Neural progenitor cell (in vitro differentiated cells): ENCODE measurements around the gene IGFLR1. TPM values are rescaled to one million over a fixed set of nuclear protein-coding genes. Genes with fewer than 3 reads are reported as not detected.

Experiments
- DNase-seq: peaks from one replicate; pipeline ENCODE4 v3.0.0-alpha.2; 2016; ENCODE audit warnings: low spot score
- H2AFZ ChIP-seq: fragments of 200-600 bp; sonication (generic); replicated peaks from 2 replicates; pipeline ENCODE4 v1.6.1; 2016; ENCODE audit warnings: antibody characterized with exemption
- H3F3A ChIP-seq: fragments of 200-600 bp; sonication (generic); 2 replicates; pipeline ENCODE4 v1.6.1; 2016; ENCODE audit warnings: antibody characterized with exemption, low read depth
- H3K27ac ChIP-seq: fragments of 200-600 bp; sonication (generic); 2 replicates; pipeline ENCODE4 v1.5.1; 2016; ENCODE audit warnings: mild to moderate bottlenecking
- H3K27me3 ChIP-seq: fragments of 200-600 bp; sonication (generic); 2 replicates; pipeline ENCODE4 v1.6.1; 2016; ENCODE audit warnings: mild to moderate bottlenecking, moderate library complexity
- H3K36me3 ChIP-seq: fragments of 200-600 bp; sonication (generic); 2 replicates; pipeline ENCODE4 v1.5.1; 2016
- H3K4me1 ChIP-seq: fragments of 200-600 bp; sonication (generic); 2 replicates; pipeline ENCODE4 v1.6.1; 2016; ENCODE audit warnings: mixed run types
- H3K4me2 ChIP-seq: fragments of 200-600 bp; sonication (generic); 2 replicates; pipeline ENCODE4 v1.6.1; 2016
- H3K4me3 ChIP-seq: fragments of 200-600 bp; sonication (generic); 2 replicates; pipeline ENCODE4 v1.5.1; 2016
- H3K79me2 ChIP-seq: fragments of 200-600 bp; sonication (generic); 2 replicates; pipeline ENCODE4 v1.6.1; 2016; ENCODE audit warnings: low read depth
- H3K9ac ChIP-seq: fragments of 200-600 bp; sonication (generic); 2 replicates; pipeline ENCODE4 v1.6.1; 2016
- H3K9me3 ChIP-seq: fragments of 200-600 bp; sonication (generic); 2 replicates; pipeline ENCODE4 v1.5.1; 2016; ENCODE audit warnings: low read depth
- H4K20me1 ChIP-seq: fragments of 200-600 bp; sonication (generic); 2 replicates; pipeline ENCODE4 v1.6.1; 2016; ENCODE audit warnings: low read depth
- H3K27ac Mint-ChIP-seq: 3 replicates; pipeline ENCODE4 v1.8.0; 2021; ENCODE audit warnings: mixed read lengths
- H3K27me3 Mint-ChIP-seq: 2 replicates; pipeline ENCODE4 v1.8.0; 2022; ENCODE audit warnings: low read depth, mild to moderate bottlenecking, inconsistent platforms, moderate library complexity, mixed read lengths; ENCODE audit not compliant: insufficient read depth
- H3K36me3 Mint-ChIP-seq: 3 replicates; pipeline ENCODE4 v1.8.0; 2021; ENCODE audit warnings: mixed read lengths
- H3K4me1 Mint-ChIP-seq: 3 replicates; pipeline ENCODE4 v1.8.0; 2021; ENCODE audit warnings: mixed read lengths
- H3K4me3 Mint-ChIP-seq: 3 replicates; pipeline ENCODE4 v1.8.0; 2021; ENCODE audit warnings: mild to moderate bottlenecking, moderate library complexity, mixed read lengths
- H3K9me3 Mint-ChIP-seq: 3 replicates; pipeline ENCODE4 v1.8.0; 2020; ENCODE audit warnings: mixed read lengths
- CTCF ChIP-seq: fragments of 200-600 bp; sonication (generic); IDR thresholded peaks from 2 replicates; pipeline ENCODE4 v1.5.1; 2017; ENCODE audit warnings: antibody characterized with exemption, mild to moderate bottlenecking
- EZH2 ChIP-seq: fragments of 200-600 bp; sonication (generic); IDR thresholded peaks from 2 replicates; pipeline ENCODE4 v1.6.1; 2017; ENCODE audit warnings: antibody characterized with exemption, mild to moderate bottlenecking, moderate library complexity
- EZH2phosphoT487 ChIP-seq: fragments of 200-600 bp; sonication (generic); IDR thresholded peaks from 2 replicates; pipeline ENCODE4 v1.6.1; 2017; ENCODE audit warnings: antibody characterized with exemption
- total RNA-seq: library from RNA; depleted of rRNA; stranded (reverse); fragments of >200 nt; gene quantifications from 2 replicates; pipeline ENCODE4 v1.2.3, GENCODE V29; 2015; ENCODE audit warnings: low replicate concordance

IGFLR1 gene
- total RNA-seq, 1 donor from 2014 or later: 5.0 TPM

DNA sequence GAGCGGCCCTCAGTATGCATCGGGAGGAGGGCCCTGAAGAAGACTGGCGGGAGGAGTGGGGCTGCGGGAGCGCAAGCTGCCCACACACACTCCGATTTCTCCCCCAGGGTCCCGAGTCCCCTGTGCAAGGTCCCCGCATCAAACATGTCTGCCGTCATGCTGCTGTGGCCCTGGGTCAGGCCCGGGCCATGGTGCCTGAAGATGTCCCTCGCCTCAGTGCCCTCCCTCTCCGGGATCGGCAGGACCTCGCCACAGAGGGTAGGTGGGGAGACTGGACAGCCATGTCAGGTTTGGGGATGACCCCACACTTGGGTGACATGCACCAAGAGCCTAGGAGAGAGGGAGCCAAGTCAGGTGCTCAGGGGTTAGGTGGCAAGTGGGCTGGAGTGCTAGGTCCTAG, 19.8 kb downstream of the IGFLR1 start:
- peaks cover 9% of the 10 kb centered on the region for H3K4me1 Mint-ChIP-seq
- DNase-seq: no peak
- peak overlapping the region; percentile 21 for H3K4me3 Mint-ChIP-seq
- no peak overlapping the region for H3K4me2 ChIP-seq
- no peaks in the 10 kb centered on the region for H3K9me3 ChIP-seq
- no peak overlapping the region for H3K27ac Mint-ChIP-seq
- no peak overlapping the region for H3K4me3 ChIP-seq
- H3K79me2 ChIP-seq: peaks cover 22% of the 10 kb centered on the region
- peaks cover 5% of the 10 kb centered on the region for H3K4me1 ChIP-seq
- H3K27me3 Mint-ChIP-seq: peaks cover 10% of the 10 kb centered on the region
- no peaks in the 10 kb centered on the region for H3K27me3 ChIP-seq
- peaks cover under 1% of the 10 kb centered on the region for H3F3A ChIP-seq
- no peak for TF ChIP-seq CTCF
- no peak for TF ChIP-seq EZH2
- no peak for TF ChIP-seq EZH2phosphoT487
- no peaks in the 10 kb centered on the region for H3K36me3 ChIP-seq
- H2AFZ ChIP-seq: no peak overlapping the region
- H4K20me1 ChIP-seq: peaks cover 23% of the 10 kb centered on the region
- H3K9me3 Mint-ChIP-seq: no peaks in the 10 kb centered on the region
- H3K36me3 Mint-ChIP-seq: peaks cover 34% of the 10 kb centered on the region
- no peak overlapping the region for H3K9ac ChIP-seq
- no peak overlapping the region for H3K27ac ChIP-seq

DNA sequence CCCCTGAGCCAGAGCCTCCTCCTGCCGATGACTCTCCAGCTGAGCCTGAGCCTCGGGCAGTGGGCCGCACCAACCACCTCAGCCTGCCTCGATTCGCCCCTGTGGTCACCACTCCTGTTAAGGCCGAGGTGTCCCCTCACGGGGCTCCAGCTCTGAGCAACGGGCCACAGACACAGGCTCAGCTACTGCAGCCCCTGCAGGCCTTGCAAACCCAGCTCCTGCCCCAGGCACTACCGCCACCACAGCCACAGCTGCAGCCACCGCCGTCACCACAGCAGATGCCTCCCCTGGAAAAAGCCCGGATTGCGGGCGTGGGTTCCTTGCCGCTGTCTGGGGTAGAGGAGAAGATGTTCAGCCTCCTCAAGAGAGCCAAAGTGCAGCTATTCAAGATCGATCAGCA, 20.9 kb downstream of the IGFLR1 start:
- H3K9ac ChIP-seq: no peak overlapping the region
- TF ChIP-seq EZH2 (no peak), EZH2phosphoT487 (no peak), CTCF (no peak)
- peaks cover 14% of the 10 kb centered on the region for H3K4me1 Mint-ChIP-seq
- no peak overlapping the region for H3K4me2 ChIP-seq
- peaks cover 23% of the 10 kb centered on the region for H4K20me1 ChIP-seq
- H3K4me3 Mint-ChIP-seq: no peak overlapping the region
- H3K4me1 ChIP-seq: peaks cover 5% of the 10 kb centered on the region
- no peak overlapping the region for H2AFZ ChIP-seq
- no peak overlapping the region for H3K4me3 ChIP-seq
- H3K27ac ChIP-seq: no peak overlapping the region
- H3K79me2 ChIP-seq: peaks cover 22% of the 10 kb centered on the region
- no peaks in the 10 kb centered on the region for H3K9me3 ChIP-seq
- H3K36me3 ChIP-seq: no peaks in the 10 kb centered on the region
- peaks cover 32% of the 10 kb centered on the region for H3K36me3 Mint-ChIP-seq
- no peak overlapping the region for H3K27ac Mint-ChIP-seq
- no peak for DNase-seq
- no peaks in the 10 kb centered on the region for H3K9me3 Mint-ChIP-seq
- H3K27me3 Mint-ChIP-seq: peaks cover 7% of the 10 kb centered on the region
- H3K27me3 ChIP-seq: no peaks in the 10 kb centered on the region
- peaks cover 9% of the 10 kb centered on the region for H3F3A ChIP-seq

- Histone ChIP-seq H3K4me2 (no peak overlapping the region), H4K20me1 (peaks cover 23% of the 10 kb centered on the region), H3K27ac (no peak overlapping the region), H3K4me3 (no peak overlapping the region), H3K79me2 (peaks cover 22% of the 10 kb centered on the region), H2AFZ (no peak overlapping the region), H3F3A (peaks cover 16% of the 10 kb centered on the region), H3K9me3 (no peaks in the 10 kb centered on the region), H3K27me3 (peaks cover 3% of the 10 kb centered on the region), H3K9ac (no peak overlapping the region), H3K4me1 (peaks cover 10% of the 10 kb centered on the region), H3K36me3 (no peaks in the 10 kb centered on the region)
- Mint-ChIP-seq H3K9me3 (no peaks in the 10 kb centered on the region), H3K36me3 (peaks cover 27% of the 10 kb centered on the region), H3K27ac (no peak overlapping the region), H3K4me3 (peak overlapping the region; percentile 69), H3K27me3 (peaks cover 6% of the 10 kb centered on the region), H3K4me1 (peaks cover 22% of the 10 kb centered on the region)
- no peak for TF ChIP-seq EZH2phosphoT487
- no peak for TF ChIP-seq EZH2
- no peak for DNase-seq
These were observed 21.6 kb downstream of the IGFLR1 start for GRCh38 chr19:35720648-35721047.

- Histone ChIP-seq H3K27me3 (peaks cover 8% of the 10 kb centered on the region), H3K9me3 (no peaks in the 10 kb centered on the region), H3K27ac (no peak overlapping the region), H3K9ac (no peak overlapping the region), H4K20me1 (peaks cover 23% of the 10 kb centered on the region), H3K4me1 (peaks cover 16% of the 10 kb centered on the region), H3F3A (peaks cover 19% of the 10 kb centered on the region), H3K79me2 (peaks cover 22% of the 10 kb centered on the region), H3K4me2 (no peak overlapping the region), H3K36me3 (no peaks in the 10 kb centered on the region), H3K4me3 (no peak overlapping the region), H2AFZ (no peak overlapping the region)
- Mint-ChIP-seq H3K36me3 (peaks cover 23% of the 10 kb centered on the region), H3K27me3 (peaks cover 6% of the 10 kb centered on the region), H3K9me3 (no peaks in the 10 kb centered on the region), H3K4me1 (peaks cover 22% of the 10 kb centered on the region), H3K4me3 (peak overlapping the region; percentile 59), H3K27ac (no peak overlapping the region)
- TF ChIP-seq EZH2phosphoT487 (no peak), CTCF (no peak), EZH2 (no peak)
- DNase-seq: no peak
These were observed 22.1 kb downstream of the IGFLR1 start for GRCh38 chr19:35720163-35720524.
